K562 (cell line): Measurements from ENCODE around the gene DEDD. TPM values are rescaled to one million over a fixed set of nuclear protein-coding genes. Genes with fewer than 3 reads are reported as not detected.

ENCODE experiments used
- BACH1 ChIP-seq: fragments of 200-800 bp; sonication (Bioruptor generic); IDR thresholded peaks from 2 replicates; pipeline ENCODE4 v1.6.1; 2016; ENCODE audit warnings: missing genetic modification characterization, missing compliant biosample characterization
- CBFA2T3 ChIP-seq: fragments of 450-650 bp; IDR thresholded peaks from 2 replicates; pipeline ENCODE4 v1.6.1; 2017
- CEBPB ChIP-seq: fragments of 450-650 bp; IDR thresholded peaks from 2 replicates; pipeline ENCODE4 v1.6.1; 2016; ENCODE audit warnings: missing genetic modification characterization, missing compliant biosample characterization
- FOSL1 ChIP-seq: fragments of 200-800 bp; sonication (Bioruptor generic); conservative IDR thresholded peaks from 2 replicates; pipeline ENCODE4 v1.6.1; 2016; ENCODE audit warnings: missing genetic modification characterization, missing compliant biosample characterization
- KHSRP ChIP-seq: fragments of 450-650 bp; IDR thresholded peaks from 2 replicates; pipeline ENCODE4 v1.6.1; 2017
- MTA2 ChIP-seq: fragments of 450-650 bp; IDR thresholded peaks from 2 replicates; pipeline ENCODE4 v1.6.1; 2016; ENCODE audit warnings: low read depth
- NR1H2 ChIP-seq: sonication (generic); formaldehyde crosslinking; IDR thresholded peaks from 2 replicates; pipeline ENCODE4 v1.4.0; 2020; ENCODE audit warnings: mild to moderate bottlenecking, missing genetic modification reagents
- NRF1 ChIP-seq, 2 experiments: fragments of 450-650 bp; IDR thresholded peaks in 1 of 2; conservative IDR thresholded peaks in 1 of 2; 2 replicates each; pipeline ENCODE4 v1.6.1; 2014; ENCODE audit warnings: mild to moderate bottlenecking in 2 of 2
- RBFOX2 ChIP-seq: fragments of 200-400 bp; formaldehyde crosslinking; IDR thresholded peaks from 2 replicates; pipeline ENCODE4 v1.6.1; 2017; ENCODE audit warnings: low read depth, mild to moderate bottlenecking, low read length, moderate library complexity
- RFX5 ChIP-seq: IDR thresholded peaks from 2 replicates; pipeline ENCODE4 v1.6.1; 2011; ENCODE audit warnings: low read depth, mild to moderate bottlenecking, improper control_type of control experiment, low read length
- SMARCA5 ChIP-seq: fragments of 450-650 bp; IDR thresholded peaks from 2 replicates; pipeline ENCODE4 v1.6.1; 2016
- SP2 ChIP-seq: IDR thresholded peaks from 2 replicates; pipeline ENCODE4 v1.6.1; 2011; ENCODE audit warnings: mild to moderate bottlenecking, low read depth, low read length, moderate library complexity; ENCODE audit not compliant: poor library complexity, severe bottlenecking; ENCODE audit errors: extremely low read depth
- STAT6 ChIP-seq: sonication (generic); formaldehyde crosslinking; IDR thresholded peaks from 2 replicates; pipeline ENCODE4 v1.8.1; 2023; ENCODE audit warnings: mild to moderate bottlenecking, missing genetic modification reagents
- ZBTB2 ChIP-seq: fragments of 450-650 bp; IDR thresholded peaks from 2 replicates; pipeline ENCODE4 v1.6.1; 2016; ENCODE audit warnings: antibody characterized with exemption
- ZC3H8 ChIP-seq: fragments of 450-650 bp; IDR thresholded peaks from 2 replicates; pipeline ENCODE4 v1.6.1; 2017
- ZFP1 ChIP-seq: fragments of 450-650 bp; formaldehyde crosslinking; IDR thresholded peaks from 2 replicates; pipeline ENCODE4 v1.4.0; 2020; ENCODE audit warnings: mild to moderate bottlenecking, mixed read lengths
- ZNF146 ChIP-seq: IDR thresholded peaks from one replicate; pipeline ENCODE4 v1.6.1; 2018; ENCODE audit warnings: missing compliant biosample characterization; ENCODE audit not compliant: unreplicated experiment
- ZNF224 ChIP-seq: sonication (generic); formaldehyde crosslinking; IDR thresholded peaks from 2 replicates; pipeline ENCODE4 v1.8.0; 2022; ENCODE audit warnings: mild to moderate bottlenecking, missing genetic modification reagents
- polyA plus RNA-seq, 8 experiments: library from polyadenylated mRNA; depleted of rRNA in 4 of 8; stranded (reverse) in 5 of 8; unstranded in 3 of 8; fragments of >200 nt; fragmentation: Nextera tagmentation in 2 of 8; fragmentation: Illumina TruSeq in 1 of 8; extraction: Ambion mirVana in 2 of 8; extraction: Trizol in 1 of 8; gene quantifications; 2 replicates each; pipeline versions ENCODE4 v1.2.1 to v1.2.3, GENCODE V29; 2011 to 2014; ENCODE audit warnings: inconsistent platforms in 1 of 8, missing spikeins in 1 of 8
- total RNA-seq, 7 experiments: library from RNA; depleted of rRNA in 6 of 7; stranded (reverse); fragments of >200 nt in 6 of 7; fragmentation: Illumina TruSeq in 2 of 7; extraction: Trizol in 2 of 7; gene quantifications; 2 replicates each; pipeline versions ENCODE4 v1.2.1 to v1.2.3, GENCODE V29; 2011 to 2021; ENCODE audit warnings: low replicate concordance in 1 of 7
- TF ChIP-seq, protein P1 (sequence below): sonication (generic); formaldehyde crosslinking; IDR thresholded peaks from 2 replicates; pipeline ENCODE4 v1.8.1; 2023; ENCODE audit warnings: mild to moderate bottlenecking, missing genetic modification reagents
- TF ChIP-seq, protein P2 (sequence below): fragments of 250-450 bp; sonication (Bioruptor Pico); IDR thresholded peaks from 2 replicates; pipeline ENCODE4 v1.8.0; 2021; ENCODE audit warnings: mild to moderate bottlenecking, moderate library complexity
- TF ChIP-seq, protein P3 (sequence below): IDR thresholded peaks from 2 replicates; pipeline ENCODE4 v1.6.1; 2014; ENCODE audit warnings: antibody characterized with exemption

DEDD gene
- total and polyA plus RNA-seq, 9 of the 15 experiments (the other 6 are each of a cell fraction or from before 2014, with no cell fraction given), result 11.6 to 41.0 (median 16.8) TPM

GRCh38 chr1:161082996-161083747 is 49.3 kb downstream of the DEDD start (continued):
- TF ChIP-seq RBFOX2, result peak; percentile 44; the same call in 1 of the 2 replicates
- TF ChIP-seq FOSL1 (tag), result peak; percentile 95
- TF ChIP-seq SMARCA5, result no peak
- peak; percentile 96 for TF ChIP-seq CEBPB (tag)
- TF ChIP-seq, protein P1, sequence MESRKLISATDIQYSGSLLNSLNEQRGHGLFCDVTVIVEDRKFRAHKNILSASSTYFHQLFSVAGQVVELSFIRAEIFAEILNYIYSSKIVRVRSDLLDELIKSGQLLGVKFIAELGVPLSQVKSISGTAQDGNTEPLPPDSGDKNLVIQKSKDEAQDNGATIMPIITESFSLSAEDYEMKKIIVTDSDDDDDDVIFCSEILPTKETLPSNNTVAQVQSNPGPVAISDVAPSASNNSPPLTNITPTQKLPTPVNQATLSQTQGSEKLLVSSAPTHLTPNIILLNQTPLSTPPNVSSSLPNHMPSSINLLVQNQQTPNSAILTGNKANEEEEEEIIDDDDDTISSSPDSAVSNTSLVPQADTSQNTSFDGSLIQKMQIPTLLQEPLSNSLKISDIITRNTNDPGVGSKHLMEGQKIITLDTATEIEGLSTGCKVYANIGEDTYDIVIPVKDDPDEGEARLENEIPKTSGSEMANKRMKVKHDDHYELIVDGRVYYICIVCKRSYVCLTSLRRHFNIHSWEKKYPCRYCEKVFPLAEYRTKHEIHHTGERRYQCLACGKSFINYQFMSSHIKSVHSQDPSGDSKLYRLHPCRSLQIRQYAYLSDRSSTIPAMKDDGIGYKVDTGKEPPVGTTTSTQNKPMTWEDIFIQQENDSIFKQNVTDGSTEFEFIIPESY (CRISPR knock-in tag), result no peak
- no peak for TF ChIP-seq SP2
- TF ChIP-seq KHSRP, result no peak
- no peak for TF ChIP-seq ZNF224 (CRISPR knock-in tag)
- TF ChIP-seq, protein P2, sequence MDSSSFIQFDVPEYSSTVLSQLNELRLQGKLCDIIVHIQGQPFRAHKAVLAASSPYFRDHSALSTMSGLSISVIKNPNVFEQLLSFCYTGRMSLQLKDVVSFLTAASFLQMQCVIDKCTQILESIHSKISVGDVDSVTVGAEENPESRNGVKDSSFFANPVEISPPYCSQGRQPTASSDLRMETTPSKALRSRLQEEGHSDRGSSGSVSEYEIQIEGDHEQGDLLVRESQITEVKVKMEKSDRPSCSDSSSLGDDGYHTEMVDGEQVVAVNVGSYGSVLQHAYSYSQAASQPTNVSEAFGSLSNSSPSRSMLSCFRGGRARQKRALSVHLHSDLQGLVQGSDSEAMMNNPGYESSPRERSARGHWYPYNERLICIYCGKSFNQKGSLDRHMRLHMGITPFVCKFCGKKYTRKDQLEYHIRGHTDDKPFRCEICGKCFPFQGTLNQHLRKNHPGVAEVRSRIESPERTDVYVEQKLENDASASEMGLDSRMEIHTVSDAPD (CRISPR knock-in tag), result no peak
- no peak for TF ChIP-seq NR1H2 (CRISPR knock-in tag)
- peak; percentile 74 to 77 for TF ChIP-seq NRF1 (conservative IDR thresholded peaks at IDR 0.05 in 1 of 2, IDR thresholded peaks at IDR 0.05 in 1 of 2)
- TF ChIP-seq STAT6 (CRISPR knock-in tag), result no peak
- no peak for TF ChIP-seq ZC3H8
- no peak for TF ChIP-seq RFX5
- TF ChIP-seq MTA2, result no peak
- no peak for TF ChIP-seq BACH1 (tag)
- no peak for TF ChIP-seq ZBTB2
- TF ChIP-seq CBFA2T3, result no peak
- TF ChIP-seq, protein P3, sequence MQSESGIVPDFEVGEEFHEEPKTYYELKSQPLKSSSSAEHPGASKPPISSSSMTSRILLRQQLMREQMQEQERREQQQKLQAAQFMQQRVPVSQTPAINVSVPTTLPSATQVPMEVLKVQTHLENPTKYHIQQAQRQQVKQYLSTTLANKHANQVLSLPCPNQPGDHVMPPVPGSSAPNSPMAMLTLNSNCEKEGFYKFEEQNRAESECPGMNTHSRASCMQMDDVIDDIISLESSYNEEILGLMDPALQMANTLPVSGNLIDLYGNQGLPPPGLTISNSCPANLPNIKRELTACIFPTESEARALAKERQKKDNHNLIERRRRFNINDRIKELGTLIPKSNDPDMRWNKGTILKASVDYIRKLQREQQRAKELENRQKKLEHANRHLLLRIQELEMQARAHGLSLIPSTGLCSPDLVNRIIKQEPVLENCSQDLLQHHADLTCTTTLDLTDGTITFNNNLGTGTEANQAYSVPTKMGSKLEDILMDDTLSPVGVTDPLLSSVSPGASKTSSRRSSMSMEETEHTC, result peak; percentile 59; the same call in 1 of the 2 replicates
- TF ChIP-seq ZNF146 (CRISPR knock-in tag), result no peak
- no peak for TF ChIP-seq ZFP1 (CRISPR knock-in tag)
